ENCODE results near the gene GADD45G. TPM values are rescaled to one million over a fixed set of nuclear protein-coding genes. Genes with fewer than 3 reads are reported as not detected.
A peak's percentile ranks its signal among the peaks of the same experiment; 100 is the strongest.

The GADD45G gene
- total RNA-seq, 2 donors from 2014 or later = 8.1 to 10.8 TPM

- intact Hi-C loops (cut with DNase I) = loop anchor here (10.0 kb wide), 1 partner anchor 128 kb away; no protein-coding TSS in a partner anchor
- Histone ChIP-seq H3K36me3 (no peaks in the 10 kb centered on the region), H3K9me3 (no peaks in the 10 kb centered on the region), H3K4me1 (no peaks in the 10 kb centered on the region), H3K27me3 (no peaks in the 10 kb centered on the region), H3K4me3 (peak overlapping the region; percentile 95), H3K9ac (ENCODE audit: low read depth in 2 of 2, low read length in 2 of 2) (peak overlapping the region in 1 of 2 donors; percentile 88), H3K27ac (peak overlapping the region; percentile 93)
- peak; percentile 78 for DNase-seq
- TF ChIP-seq CTCF (IDR thresholded peaks at IDR 0.05) = no peak
Observed at GRCh38 chr9:89606624-89607311, 2.0 kb downstream of the GADD45G start.

- intact Hi-C loops (cut with DNase I) = loop anchor here (10.0 kb wide), 1 partner anchor 126 kb away; no protein-coding TSS in a partner anchor
- H3K9ac ChIP-seq (ENCODE audit: low read depth in 2 of 2, low read length in 2 of 2) = no peak overlapping the region
- no peaks in the 10 kb centered on the region for H3K4me1 ChIP-seq
- no peaks in the 10 kb centered on the region for H3K36me3 ChIP-seq
- H3K4me3 ChIP-seq = no peak overlapping the region
- H3K27ac ChIP-seq = no peak overlapping the region
- no peak for TF ChIP-seq CTCF (IDR thresholded peaks at IDR 0.05)
- no peaks in the 10 kb centered on the region for H3K27me3 ChIP-seq
- no peak for DNase-seq
- no peaks in the 10 kb centered on the region for H3K9me3 ChIP-seq
Observed at GRCh38 chr9:89608641-89609335, 4.0 kb downstream of the GADD45G start.

- intact Hi-C loops (cut with DNase I) = loop anchor here (10.0 kb wide), 1 partner anchor 125 kb away; no protein-coding TSS in a partner anchor
- H3K4me3 ChIP-seq = no peak overlapping the region
Observed at GRCh38 chr9:89609426-89610006, 4.7 kb downstream of the GADD45G start.

GRCh38 chr9:89610391-89610925 is 5.6 kb downstream of the GADD45G start:
- TF ChIP-seq CTCF (IDR thresholded peaks at IDR 0.05) = no peak
- intact Hi-C loops (cut with DNase I) = no loop called here
- DNase-seq = no peak

More at GRCh38 chr9:89609426-89610006, 4.7 kb downstream of the GADD45G start:
- H3K27me3 ChIP-seq = no peaks in the 10 kb centered on the region
- no peaks in the 10 kb centered on the region for H3K36me3 ChIP-seq
- no peaks in the 10 kb centered on the region for H3K9me3 ChIP-seq
- H3K27ac ChIP-seq = no peak overlapping the region
- no peak for DNase-seq
- no peak overlapping the region for H3K9ac ChIP-seq (ENCODE audit: low read depth in 2 of 2, low read length in 2 of 2)
- TF ChIP-seq CTCF (IDR thresholded peaks at IDR 0.05) = no peak
- no peaks in the 10 kb centered on the region for H3K4me1 ChIP-seq

GRCh38 chr9:89611425-89611824 is 6.6 kb downstream of the GADD45G start:
- Histone ChIP-seq H3K36me3 (no peaks in the 10 kb centered on the region), H3K27ac (no peak overlapping the region), H3K9me3 (no peaks in the 10 kb centered on the region), H3K27me3 (no peaks in the 10 kb centered on the region), H3K9ac (ENCODE audit: low read depth in 2 of 2, low read length in 2 of 2) (no peak overlapping the region), H3K4me3 (no peak overlapping the region), H3K4me1 (no peaks in the 10 kb centered on the region)
- DNase-seq = no peak
- TF ChIP-seq CTCF (IDR thresholded peaks at IDR 0.05) = no peak
- intact Hi-C loops (cut with DNase I) = no loop called here

More at GRCh38 chr9:89610391-89610925, 5.6 kb downstream of the GADD45G start:
- no peak overlapping the region for H3K4me3 ChIP-seq
- H3K4me1 ChIP-seq = no peaks in the 10 kb centered on the region
- H3K27ac ChIP-seq = no peak overlapping the region
- no peaks in the 10 kb centered on the region for H3K36me3 ChIP-seq
- H3K9me3 ChIP-seq = no peaks in the 10 kb centered on the region
- no peaks in the 10 kb centered on the region for H3K27me3 ChIP-seq
- no peak overlapping the region for H3K9ac ChIP-seq (ENCODE audit: low read depth in 2 of 2, low read length in 2 of 2)
